OCI-LY3 (cell line): ENCODE measurements around the gene DNAJC5.

Source experiments
- CTCF ChIP-seq: fragments of 200-600, 300-600 bp; sonication (generic); IDR thresholded peaks from 2 replicates; pipeline ENCODE4 v1.5.1; 2014; ENCODE audit warnings: antibody characterized with exemption, low read length, low read depth
- EZH2phosphoT487 ChIP-seq: fragments of 200-600 bp; shearing (Covaris generic); IDR thresholded peaks from 2 replicates; pipeline ENCODE4 v1.6.1; 2018; ENCODE audit warnings: antibody characterized with exemption, mixed run types, low read depth

GRCh38 chr20:63956664-63957003 lies 61.7 kb downstream of the DNAJC5 start:
- no peak for TF ChIP-seq CTCF
- TF ChIP-seq EZH2phosphoT487: no peak
